ENCODE measurements around the gene SNX6. TPM values are rescaled to one million over a fixed set of nuclear protein-coding genes. Genes with fewer than 3 reads are reported as not detected.
"Not testable (repeated sequence)": the region's sequence is repeated elsewhere in the genome, so short reads cannot be mapped to it uniquely, and the experiment has no call there.

Gene SNX6
- total RNA-seq, 2 experiments from 2014 or later = 55.6 to 59.4 TPM

DNA sequence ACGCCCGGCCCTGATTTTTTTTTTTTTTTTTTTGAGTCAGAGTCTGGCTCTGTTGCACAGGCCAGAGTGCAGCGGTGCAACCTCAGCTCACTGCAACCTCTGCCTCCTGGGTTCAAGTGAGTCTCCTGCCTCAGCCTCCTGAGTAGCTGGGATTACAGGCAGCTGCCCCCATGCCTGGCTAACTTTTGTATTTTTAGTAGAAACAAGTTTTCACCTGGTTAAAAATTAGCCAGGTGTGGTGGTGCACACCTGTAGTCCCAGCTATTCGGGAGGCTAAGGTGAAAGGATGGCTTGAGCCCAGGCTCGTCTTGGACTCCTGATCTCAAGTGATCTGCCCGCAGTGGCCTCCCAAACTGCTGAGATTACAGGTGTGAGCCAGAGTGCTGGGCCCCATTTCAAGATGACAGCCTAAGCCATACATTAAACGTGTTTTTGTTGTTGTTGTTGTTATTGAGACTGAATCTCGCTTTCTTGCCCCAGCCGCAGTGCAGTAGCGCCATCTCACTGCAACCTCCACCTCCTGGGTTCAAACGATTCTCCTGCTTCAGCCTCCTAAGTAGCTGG is 47.7 kb downstream of the SNX6 start:
- ChIA-PET POLR2A (interaction anchor here (0.6 to 0.7 kb wide), 2 partner anchors 35 to 832 kb away, joined by 4 read pairs; no protein-coding TSS in a partner anchor), CTCF (no interaction called here)

DNA sequence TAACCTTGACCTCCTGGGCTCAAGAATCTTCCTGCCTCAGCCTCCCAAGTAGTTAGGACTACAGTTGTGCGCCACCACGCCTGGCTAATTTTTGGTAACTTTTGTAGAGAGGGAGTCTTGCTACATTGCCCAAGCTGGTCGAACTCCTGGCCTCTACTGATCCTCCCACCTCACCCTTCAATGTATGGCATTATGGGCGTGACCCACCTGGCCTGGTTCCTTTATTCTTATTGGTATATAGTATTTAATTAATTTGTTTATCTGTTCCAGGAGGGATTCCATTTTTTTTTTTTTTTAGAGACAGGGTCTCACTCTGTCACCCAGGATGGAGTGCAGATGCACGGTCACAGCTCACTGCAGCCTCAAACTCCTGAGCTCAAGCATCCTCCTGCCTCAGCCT is 49.6 kb downstream of the SNX6 start:
- POLR2A ChIA-PET = no interaction called here

DNA sequence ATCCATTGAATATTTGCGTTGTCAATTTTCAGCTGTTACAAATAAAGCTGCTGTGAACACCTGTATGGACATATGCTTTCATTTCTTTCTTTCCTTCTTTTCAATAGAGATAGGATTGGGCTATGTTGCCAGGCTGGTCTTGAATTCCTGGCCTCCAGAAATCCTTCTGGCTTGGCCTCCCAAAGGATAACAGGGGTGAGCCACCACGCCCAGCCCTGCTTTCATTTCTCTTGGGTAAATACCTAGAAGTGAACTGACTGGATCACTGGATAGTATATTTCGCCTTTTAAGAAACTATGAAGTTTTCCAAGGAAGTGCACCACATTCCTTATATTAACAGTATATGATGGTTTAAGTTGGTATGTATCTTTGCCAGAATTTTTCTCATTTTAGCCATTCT is 58.2 kb downstream of the SNX6 start:
- CTCF ChIA-PET = no interaction called here
- POLR2A ChIA-PET = no interaction called here

More for the DNA sequence above, 49.6 kb downstream of the SNX6 start:
- CTCF ChIA-PET = interaction anchor here (0.6 kb wide), 1 partner anchor 26 kb away, joined by 3 read pairs; no protein-coding TSS in a partner anchor

DNA sequence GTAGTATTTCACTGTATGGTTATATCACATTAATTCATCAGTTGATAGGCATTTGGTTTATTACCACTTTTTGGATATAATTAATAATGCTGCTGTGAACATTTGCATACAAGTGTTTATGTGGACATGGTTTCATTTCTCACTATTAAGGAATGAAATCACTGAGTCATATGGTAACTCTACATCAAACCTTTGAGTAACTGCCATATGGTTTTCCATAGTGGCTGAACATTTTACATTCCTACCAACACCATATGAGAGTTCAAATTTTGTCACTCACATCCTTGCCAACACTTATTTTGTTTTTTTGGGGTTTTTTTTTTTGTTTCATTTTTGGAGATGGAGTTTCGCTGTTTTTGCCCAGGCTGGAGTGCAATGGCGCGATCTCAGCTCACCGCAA is 60.2 kb downstream of the SNX6 start:
- CTCF ChIA-PET = no interaction called here
- POLR2A ChIA-PET = no interaction called here

DNA sequence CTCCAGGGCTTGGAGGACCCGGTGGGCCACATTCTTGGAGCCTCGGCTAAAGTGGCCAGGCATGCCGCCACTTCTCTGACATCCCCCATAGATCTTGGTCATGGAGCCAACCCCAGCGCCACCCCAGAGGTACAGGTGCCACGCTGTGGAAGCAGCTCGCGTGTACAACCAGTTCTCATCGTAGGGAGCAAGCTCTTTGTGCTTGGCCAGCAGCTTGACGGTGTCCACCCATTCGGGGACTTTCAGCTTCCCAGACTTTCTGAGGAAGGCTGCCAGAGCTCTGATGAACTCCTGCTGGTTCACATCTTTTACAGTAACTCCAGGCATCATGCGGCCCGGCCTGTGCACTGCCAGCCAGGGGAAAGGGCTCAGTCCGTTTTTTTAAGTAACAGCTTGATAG is 61.1 kb downstream of the SNX6 start:
- POLR2A ChIA-PET = no interaction called here
- CTCF ChIA-PET = no interaction called here

DNA sequence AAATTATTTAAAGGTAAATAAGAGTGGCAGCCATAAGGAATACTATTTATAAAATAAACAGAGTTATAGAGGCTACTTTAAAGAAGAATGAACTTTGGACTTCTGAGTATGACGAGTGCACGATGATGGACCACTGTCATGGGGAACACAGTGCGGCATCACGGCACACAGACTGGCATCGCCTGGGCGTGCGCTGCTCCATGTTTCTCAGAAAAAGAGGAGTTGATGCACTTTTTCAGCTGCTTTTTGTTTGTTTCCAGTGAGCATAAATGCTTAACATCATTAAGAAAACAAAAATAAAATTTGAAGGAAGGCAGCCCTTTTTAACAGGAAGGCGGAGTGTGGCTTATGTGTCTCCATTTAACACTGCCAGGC is 67.2 kb downstream of the SNX6 start:
- ChIA-PET CTCF (no interaction called here), POLR2A (no interaction called here)

DNA sequence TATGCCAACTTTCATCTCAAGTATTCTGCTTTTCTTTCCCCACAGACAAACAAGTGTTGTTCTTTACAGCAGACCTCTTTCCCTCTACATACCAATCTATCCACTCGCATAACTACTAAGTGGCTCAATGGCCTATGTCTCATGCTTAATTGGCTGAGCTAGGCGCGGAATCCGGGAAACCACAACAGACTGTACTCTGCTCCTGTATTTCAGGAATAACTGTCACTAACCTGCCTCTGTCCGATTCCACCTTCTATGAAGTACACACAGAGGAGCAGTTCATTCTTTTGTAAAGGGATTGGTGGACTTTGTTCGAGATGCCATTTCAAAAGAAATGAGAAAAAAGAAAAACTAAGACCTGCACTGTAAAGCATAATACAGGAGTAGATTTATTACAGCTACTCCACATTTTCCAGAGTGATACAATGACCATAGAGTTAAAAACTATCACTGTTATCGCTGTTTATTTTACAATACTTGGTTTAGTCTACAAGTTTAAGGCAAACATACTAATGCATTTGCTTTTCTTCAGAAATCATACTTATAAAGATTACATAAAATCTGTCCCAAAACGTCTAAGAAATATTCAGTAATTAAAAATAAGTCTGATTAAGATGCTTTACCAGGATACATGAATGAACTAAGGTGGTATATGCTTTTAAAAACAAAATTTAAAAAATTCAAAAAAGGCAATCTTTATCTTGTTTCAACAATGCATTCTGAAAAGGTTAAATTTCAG is 67.7 kb downstream of the SNX6 start:
- CTCF ChIA-PET, POLR2A ChIA-PET: not testable (repeated sequence)

DNA sequence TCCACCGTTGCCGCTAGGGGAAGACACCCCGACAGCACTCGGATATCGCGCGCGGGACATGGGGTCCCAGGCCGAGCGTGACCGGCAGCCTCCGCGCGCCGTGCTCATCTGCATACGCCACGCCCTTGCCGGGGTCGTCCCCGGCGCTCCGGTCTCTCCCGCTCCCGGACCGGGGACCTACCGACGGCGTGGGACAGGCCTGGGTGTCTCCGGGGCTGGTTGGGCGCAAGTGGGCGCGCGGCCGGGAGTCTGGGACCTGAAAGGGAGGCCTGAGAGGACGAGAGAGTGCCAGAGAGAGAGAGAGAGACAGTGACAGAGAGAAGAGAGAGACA is 73.5 kb downstream of the SNX6 start:
- CTCF ChIA-PET, POLR2A ChIA-PET: not testable (repeated sequence)

DNA sequence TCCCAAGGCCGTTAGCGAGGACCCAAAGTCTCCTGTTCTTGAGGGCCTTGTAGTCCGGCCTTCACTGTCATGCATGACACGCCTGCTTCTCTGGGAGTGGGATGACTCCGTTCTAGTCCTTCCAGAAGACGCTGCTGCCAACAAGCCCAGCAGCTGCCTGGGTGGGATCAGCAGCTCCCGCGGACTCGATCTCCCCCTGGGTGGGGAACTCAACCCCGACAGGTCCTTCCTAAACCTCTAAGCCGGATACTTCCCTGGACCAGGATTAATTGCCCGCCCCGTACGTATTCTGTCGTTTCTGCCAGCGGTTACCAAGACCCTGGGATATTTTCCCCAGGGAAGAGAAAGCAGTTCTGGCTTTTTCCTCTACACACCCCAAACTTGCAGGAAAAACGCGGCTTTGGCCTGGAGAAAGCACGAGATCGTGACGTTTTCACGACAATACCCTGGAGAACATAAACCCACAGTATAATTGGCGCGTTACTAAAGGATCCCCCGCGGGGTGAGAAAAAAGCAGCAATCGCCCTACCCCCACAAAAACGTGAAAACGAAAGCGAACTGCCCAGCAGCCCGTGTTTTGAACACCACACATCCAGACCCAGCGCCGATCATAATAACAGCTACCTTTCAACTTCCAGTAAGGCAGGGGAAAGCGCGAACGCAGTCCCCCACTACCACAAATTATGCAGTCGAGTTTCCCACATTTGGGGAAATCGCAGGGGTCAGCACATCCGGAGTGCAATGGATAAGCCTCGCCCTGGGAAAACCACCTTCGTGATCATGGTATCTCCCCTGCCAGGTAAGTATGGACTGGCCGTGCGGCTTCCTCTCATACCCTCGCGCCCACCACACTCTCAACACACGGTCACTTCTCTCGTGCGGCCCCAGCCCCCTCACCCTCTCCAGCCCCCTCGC is 74.1 kb downstream of the SNX6 start:
- CTCF ChIA-PET, POLR2A ChIA-PET: not testable (repeated sequence)

DNA sequence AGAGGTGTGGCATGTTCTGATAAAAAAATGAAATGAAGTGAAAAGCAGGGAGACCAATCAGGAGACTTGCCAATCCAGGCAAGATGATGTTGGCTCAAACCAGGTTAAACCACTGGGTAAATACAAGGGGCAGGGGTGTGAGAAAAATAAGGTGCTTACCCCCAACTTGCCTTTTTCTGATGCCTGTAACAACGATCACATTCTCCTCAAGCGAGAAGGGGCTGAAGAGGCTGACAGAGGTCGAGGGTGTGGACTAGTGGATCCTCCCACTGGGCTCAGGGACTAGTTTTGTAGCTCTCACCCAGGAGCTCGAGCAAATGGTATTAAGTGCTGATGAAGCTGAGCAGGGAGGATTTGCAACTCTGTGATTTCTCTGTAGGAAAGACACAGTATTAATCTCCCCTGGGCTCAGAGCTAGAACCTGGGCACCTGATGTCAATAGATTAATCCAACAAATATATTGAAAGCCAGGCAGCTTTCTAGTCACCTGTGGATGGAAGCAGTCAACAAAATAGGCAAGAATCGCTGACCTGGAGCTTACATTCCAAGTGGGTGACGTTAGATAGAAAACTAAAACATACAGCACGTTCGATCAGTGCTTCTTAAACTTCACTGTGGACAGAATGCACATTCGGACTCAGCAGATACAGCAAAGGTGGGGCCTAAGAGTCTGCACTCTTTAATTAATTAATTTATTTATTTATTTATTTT is 75.3 kb downstream of the SNX6 start:
- ChIA-PET CTCF (no interaction called here), POLR2A (no interaction called here)

DNA sequence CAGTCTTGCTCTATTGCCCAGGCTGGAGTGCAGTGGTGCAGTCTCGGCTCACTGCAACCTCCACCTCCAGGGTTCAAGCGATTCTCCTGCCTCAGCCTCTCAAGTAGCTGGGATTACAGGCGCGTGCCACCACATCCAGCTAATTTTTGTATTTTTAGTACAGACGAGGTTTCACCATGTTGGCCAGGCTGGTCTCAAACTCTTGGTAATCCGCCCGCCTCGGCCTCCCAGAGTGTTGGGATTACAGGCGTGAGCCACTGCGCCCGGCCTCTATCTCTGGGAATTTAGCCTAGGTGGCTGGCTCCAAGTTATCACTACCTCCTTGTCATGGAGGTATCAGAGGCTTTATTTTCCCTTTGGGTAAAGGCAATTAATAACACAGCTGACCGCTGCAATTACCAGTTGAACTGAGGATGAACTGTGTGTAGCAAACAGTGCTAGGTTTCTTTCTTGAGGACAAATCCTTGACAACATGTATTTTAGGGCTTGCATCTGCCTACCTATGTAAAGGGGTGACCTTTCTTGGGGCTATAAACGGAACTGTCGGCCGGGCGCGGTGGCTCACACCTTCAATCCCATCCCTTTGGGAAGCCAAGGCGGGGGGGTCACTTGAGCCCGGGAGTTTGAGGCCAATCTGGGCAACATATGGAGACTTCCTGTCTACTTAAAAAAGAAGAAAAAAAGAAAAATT is 80.5 kb downstream of the SNX6 start:
- CTCF ChIA-PET, POLR2A ChIA-PET: not testable (repeated sequence)

DNA sequence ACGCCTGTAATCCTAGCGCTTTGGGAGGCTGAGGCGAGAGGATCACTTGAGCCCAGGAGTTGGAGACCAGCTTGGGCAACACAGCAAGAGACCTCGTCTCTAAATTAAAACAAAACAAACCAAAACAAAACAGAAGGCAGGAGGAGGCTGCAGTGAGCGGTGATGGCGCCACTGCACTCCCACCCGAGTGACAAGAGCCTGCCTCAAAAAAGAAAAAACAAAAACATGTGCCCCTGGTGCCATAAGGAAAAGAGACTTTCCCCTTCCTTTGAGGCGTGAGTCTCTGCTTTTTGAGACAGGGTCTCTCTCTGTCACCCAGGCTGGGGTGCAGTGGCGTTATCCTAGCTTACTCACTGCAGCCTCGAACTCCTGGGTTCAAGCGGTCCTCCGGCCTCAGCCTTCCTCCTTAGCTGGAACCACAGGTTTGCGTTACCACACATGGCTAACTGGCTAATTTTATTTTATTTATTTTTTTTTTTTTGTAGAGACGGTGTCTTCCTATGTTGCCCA is 81.4 kb downstream of the SNX6 start:
- POLR2A ChIA-PET = no interaction called here
- CTCF ChIA-PET = no interaction called here

DNA sequence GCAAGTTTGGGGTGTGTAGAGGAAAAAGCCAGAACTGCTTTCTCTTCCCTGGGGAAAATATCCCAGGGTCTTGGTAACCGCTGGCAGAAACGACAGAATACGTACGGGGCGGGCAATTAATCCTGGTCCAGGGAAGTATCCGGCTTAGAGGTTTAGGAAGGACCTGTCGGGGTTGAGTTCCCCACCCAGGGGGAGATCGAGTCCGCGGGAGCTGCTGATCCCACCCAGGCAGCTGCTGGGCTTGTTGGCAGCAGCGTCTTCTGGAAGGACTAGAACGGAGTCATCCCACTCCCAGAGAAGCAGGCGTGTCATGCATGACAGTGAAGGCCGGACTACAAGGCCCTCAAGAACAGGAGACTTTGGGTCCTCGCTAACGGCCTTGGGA is 82.8 kb downstream of the SNX6 start:
- POLR2A ChIA-PET, CTCF ChIA-PET: not testable (repeated sequence)

DNA sequence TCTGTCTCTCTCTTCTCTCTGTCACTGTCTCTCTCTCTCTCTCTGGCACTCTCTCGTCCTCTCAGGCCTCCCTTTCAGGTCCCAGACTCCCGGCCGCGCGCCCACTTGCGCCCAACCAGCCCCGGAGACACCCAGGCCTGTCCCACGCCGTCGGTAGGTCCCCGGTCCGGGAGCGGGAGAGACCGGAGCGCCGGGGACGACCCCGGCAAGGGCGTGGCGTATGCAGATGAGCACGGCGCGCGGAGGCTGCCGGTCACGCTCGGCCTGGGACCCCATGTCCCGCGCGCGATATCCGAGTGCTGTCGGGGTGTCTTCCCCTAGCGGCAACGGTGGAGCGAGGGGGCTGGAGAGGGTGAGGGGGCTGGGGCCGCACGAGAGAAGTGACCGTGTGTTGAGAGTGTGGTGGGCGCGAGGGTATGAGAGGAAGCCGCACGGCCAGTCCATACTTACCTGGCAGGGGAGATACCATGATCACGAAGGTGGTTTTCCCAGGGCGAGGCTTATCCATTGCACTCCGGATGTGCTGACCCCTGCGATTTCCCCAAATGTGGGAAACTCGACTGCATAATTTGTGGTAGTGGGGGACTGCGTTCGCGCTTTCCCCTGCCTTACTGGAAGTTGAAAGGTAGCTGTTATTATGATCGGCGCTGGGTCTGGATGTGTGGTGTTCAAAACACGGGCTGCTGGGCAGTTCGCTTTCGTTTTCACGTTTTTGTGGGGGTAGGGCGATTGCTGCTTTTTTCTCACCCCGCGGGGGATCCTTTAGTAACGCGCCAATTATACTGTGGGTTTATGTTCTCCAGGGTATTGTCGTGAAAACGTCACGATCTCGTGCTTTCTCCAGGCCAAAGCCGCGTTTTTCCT is 83.4 kb downstream of the SNX6 start:
- CTCF ChIA-PET, POLR2A ChIA-PET: not testable (repeated sequence)

DNA sequence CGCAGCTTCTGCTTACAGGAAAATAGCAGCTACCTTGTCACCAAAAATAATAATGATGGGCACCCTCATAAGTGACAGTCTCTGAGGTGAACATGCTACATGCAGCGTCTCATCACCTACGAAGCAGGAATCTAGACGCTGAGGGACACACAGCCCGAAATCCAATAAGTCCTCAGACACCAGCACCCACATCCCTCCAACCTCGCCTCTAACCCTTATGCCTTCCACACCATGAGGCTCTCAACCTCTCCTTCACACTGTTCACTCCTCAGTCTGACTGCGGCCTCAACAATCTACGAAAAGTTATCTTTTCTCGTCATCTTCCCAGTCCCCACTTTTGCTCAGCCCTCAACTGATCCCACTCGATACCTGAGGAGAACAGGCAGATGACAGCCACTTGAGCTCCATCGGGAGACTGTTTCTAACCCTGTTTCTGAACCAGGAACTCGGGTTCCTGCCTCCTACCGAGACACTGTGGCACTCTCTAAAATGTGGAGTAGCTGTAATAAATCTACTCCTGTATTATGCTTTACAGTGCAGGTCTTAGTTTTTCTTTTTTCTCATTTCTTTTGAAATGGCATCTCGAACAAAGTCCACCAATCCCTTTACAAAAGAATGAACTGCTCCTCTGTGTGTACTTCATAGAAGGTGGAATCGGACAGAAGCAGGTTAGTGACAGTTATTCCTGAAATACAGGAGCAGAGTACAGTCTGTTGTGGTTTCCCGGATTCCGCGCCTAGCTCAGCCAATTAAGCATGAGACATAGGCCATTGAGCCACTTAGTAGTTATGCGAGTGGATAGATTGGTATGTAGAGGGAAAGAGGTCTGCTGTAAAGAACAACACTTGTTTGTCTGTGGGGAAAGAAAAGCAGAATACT is 89.5 kb downstream of the SNX6 start:
- POLR2A ChIA-PET, CTCF ChIA-PET: not testable (repeated sequence)

DNA sequence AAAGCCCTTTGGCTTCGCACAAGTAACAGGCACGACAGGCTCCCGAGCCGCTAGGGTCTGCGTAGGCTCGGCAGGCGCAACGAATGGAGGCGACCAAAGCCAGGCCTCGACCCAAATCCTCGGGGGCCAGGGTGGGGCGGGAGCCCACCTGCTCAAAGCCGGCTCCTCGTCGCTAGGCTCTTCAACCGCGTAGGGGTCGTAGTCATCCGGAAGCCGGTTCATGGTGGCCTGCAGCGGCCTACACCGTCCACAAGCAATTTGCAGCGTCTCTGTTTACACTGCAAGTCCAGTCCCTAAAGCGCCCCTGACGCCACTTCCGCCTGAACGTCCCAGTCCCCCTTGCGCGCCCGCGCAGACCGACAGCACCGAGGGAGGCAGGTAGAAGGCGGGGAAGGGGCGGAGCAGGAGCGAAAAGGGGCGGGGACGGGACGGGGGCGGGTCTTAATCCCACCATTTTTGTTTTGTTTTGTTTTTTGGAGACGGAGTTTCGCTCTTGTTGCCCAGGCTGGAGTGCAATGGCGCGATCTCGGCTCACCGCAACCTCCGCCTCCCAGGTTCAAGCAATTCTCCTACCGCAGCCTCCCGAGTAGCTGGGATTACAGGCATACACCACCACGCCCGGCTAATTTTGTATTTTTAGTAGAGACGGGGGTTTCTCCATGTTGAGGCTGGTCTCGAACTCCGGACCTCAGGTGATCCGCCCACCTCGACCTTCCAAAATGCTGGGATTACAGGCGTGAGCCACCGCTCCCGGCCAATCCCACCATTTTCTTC is 90.4 kb downstream of the SNX6 start, which contains the start of gene EAPP:
Gene EAPP (minus strand): TSS at position 295 of the 774 bp plus-strand sequence. CDS start 73 bp downstream, at position 222.
- ChIA-PET CTCF (no interaction called here), POLR2A (no interaction called here)

DNA sequence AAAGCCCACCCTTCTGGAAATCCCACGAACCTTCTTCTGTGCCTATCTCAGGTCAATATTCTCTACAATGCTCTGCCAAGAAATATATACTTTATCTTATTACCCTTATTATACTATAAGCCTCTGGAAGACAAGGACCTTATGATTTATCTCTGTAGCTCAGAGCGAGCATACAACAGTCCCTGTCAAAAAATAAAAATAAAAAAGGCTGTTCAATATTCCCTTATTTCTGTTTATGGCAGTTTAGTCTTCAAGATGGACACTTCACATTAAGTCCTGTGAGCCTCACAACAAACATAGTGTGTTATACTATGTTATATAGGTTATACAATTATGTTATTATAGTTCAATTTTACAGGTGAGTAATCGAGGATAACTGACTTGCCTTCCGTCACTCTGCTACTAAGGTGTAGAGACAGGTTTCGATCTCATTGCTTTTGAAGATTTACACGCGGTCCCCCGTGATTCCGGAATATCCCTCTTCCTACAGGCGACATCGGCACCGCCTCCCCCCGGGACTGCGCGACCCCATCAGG is 91.0 kb downstream of the SNX6 start:
- ChIA-PET CTCF (no interaction called here), POLR2A (no interaction called here)
